Superior temporal gyrus (tissue), 1 donor: ENCODE measurements around the gene ALK.
A peak's percentile ranks its signal among the peaks of the same experiment; 100 is the strongest.

ENCODE experiments used
- DNase-seq: peaks from one replicate; pipeline ENCODE4 v3.0.0-alpha.2; 2016; ENCODE audit errors: extremely low spot score

Gene ALK

DNA sequence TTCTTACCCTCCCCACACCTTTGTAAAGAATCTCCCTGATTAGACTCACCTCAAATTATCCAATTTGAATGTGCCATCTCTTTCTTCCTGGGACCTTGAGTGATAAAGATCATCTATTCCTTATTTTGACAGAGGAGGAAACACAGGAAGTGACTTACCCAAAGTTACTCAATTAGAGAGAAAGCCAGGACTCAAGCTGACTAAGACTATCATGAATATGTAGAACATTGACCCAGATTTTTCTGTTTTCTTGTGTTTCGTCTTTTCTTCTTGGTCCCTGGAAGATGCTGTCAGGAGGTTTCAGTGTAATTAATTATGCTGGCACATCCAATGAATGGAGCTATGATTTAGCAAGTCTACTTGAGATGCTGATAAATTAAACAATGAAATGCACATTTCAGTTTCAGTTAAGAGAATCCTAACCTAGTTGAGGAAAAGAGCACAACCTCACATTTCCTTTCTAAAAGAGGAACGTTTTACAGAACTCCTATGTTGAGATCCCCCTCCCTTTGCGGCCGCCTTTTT is 425.8 kb downstream of the ALK start:
- peak; percentile 35 for DNase-seq

GRCh38 chr2:29495068-29495467 is 426.3 kb downstream of the ALK start:
- no peak for DNase-seq

GRCh38 chr2:29492701-29493100 is 428.7 kb downstream of the ALK start:
- DNase-seq = peak; percentile 10

DNA sequence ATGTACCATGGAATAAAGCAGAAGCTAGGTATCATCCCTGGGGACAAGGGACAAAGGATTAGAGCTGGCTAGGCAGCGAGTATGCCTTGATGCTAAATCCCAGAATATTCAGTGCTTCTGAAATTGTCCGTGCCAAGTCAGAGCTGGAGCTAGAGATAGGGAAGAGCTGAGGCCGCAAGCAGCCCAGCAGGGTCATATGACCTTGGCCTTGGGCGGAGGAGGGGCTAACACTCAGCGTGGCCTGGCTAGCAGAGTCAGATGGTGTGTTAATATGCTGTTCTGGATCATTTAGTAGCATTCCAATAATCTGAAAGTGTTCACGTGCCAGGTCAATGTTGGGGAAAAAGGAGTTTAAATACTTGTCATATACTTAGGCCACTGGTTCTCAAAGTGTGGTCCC is 431.3 kb downstream of the ALK start:
- DNase-seq = no peak

GRCh38 chr2:29489568-29489967 is 431.8 kb downstream of the ALK start:
- no peak for DNase-seq

- DNase-seq = no peak
These were observed 433.3 kb downstream of the ALK start for GRCh38 chr2:29487967-29488555.

GRCh38 chr2:29485631-29486030 is 435.8 kb downstream of the ALK start:
- no peak for DNase-seq

- no peak for DNase-seq
These were observed 436.3 kb downstream of the ALK start for GRCh38 chr2:29485117-29485516.

DNA sequence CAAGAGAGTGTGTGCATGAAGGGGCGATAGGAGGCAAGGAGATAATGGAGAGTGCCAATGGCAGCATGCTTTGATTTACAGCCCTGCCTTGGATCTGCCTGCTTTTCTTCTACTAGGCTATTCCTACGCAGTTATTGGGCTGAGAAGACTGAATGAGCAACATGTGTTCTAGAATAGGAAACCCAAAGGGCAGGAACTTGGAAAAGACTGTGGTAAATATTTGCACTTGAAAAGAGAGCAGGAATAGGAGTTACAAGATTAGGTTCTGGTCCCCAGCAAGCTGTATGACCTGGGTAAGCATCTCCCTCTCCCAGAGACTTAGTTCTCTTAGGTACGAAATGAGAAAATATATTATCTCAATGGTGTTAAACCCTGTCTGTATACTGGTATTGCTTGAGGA is 438.5 kb downstream of the ALK start:
- no peak for DNase-seq

DNA sequence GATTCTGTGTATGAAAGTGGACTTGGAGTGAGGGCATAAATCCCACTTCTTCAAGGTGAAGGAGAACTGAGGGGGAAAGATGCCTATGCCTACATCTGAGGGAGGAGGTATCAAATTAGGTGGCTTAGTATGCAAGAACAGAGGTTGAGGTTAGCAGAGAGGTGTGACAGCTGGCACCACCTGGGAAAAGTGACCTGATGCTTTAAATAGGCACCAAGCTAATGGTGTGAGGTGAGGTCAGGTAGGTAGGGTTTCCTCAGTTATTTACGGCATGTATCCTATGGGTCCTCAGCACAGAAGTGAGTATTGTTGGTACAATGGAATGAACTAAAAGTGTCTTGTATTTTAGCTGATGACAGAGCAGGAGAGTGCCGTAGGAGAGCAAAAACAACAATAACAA is 439.0 kb downstream of the ALK start:
- DNase-seq = no peak

DNA sequence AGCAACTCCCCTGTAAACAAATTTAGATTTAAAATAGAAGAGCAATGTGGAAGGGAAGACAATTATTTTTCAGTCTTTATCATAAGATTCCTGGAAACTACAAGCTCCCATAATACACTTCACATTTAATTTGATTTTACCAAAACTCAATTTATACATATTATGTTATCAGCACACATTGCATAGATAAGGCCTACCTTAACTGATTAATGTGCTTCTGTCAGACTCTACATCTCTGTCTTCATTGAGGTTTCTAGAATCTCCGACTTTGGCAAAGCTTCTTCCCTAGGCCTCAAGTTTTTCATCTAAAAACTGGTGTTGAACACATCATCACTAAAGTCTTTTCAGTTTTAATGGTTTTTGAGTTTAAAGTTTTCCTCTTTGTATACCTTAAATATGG is 440.1 kb downstream of the ALK start:
- DNase-seq = no peak

GRCh38 chr2:29480426-29480825 is 441.0 kb downstream of the ALK start:
- no peak for DNase-seq

DNA sequence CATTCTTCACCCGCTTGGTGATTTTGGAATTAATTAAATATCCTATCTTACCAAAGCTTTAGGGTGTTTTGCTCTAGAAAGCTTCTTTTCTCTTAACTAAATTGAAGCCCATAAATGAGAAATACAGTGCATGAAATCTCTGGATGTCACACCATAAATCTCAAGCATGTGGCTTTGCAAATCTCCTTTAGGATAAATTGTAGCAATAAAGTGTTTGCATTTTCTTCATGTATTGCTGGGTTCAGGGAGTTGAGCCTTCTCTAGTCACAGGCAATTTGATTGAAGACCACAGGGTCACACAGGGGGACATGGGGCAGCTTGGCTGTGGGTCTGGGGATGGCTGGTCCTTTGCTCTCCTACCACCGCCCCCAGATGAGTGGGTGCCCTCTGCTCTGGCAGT is 442.0 kb downstream of the ALK start:
- no peak for DNase-seq

DNA sequence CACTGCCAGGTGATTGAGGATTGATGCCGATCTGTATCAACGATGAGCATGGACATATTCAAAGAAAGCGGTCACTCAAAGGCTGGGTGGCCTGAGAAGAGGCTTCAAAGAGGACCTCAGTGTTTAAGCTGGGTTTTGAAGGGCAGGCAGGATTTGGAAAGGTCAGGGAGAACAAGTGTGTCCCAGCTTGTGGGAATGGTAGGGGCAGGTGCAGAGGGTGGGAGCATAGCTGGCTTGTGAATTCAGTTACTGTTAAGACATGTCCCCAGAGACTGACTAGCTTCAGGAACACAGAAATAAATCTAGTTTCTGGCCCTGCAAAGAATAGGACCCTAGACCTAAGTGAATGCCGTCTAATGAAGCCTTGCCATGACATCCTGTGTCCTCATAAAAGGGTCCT is 442.7 kb downstream of the ALK start:
- no peak for DNase-seq

DNA sequence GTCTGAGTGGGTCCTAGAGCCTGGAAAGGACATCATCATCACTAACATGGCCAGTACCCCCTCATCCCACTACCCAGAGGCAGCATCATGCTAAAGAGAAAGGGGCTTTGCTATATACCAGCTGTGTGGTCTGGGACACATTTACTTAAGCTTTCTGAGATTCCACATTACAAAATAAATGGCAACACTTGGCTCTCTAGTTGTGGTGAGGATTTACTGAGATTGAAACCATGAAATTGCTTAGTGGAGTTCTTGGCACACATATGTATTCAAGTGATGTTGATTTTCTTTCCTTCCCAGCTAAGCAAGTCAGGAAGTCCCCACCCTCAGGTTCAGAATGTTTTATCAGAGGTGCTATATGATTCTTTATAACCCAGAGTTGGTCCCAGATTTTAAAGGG is 444.2 kb downstream of the ALK start:
- DNase-seq = no peak

GRCh38 chr2:29475499-29475898 is 445.9 kb downstream of the ALK start:
- no peak for DNase-seq

DNA sequence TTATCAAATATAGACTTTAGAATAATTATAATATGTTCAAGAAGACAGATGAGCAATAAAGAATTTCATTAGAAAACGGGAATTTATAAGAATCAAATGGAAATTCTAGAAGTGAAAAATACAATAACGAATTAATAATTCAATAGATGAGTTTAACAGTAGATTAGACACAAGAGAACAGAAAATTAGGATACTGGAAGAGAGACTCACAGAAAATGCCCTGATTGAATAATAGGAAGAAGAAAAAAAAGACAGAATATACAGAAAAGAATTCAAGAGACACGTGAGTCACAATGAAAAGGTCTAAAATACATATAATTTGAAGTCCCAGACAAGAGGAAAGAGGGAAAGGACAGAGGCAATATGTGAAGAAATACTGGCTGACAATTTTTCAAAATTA is 451.4 kb downstream of the ALK start:
- DNase-seq = no peak

GRCh38 chr2:29469516-29469915 is 451.9 kb downstream of the ALK start:
- DNase-seq = no peak

DNA sequence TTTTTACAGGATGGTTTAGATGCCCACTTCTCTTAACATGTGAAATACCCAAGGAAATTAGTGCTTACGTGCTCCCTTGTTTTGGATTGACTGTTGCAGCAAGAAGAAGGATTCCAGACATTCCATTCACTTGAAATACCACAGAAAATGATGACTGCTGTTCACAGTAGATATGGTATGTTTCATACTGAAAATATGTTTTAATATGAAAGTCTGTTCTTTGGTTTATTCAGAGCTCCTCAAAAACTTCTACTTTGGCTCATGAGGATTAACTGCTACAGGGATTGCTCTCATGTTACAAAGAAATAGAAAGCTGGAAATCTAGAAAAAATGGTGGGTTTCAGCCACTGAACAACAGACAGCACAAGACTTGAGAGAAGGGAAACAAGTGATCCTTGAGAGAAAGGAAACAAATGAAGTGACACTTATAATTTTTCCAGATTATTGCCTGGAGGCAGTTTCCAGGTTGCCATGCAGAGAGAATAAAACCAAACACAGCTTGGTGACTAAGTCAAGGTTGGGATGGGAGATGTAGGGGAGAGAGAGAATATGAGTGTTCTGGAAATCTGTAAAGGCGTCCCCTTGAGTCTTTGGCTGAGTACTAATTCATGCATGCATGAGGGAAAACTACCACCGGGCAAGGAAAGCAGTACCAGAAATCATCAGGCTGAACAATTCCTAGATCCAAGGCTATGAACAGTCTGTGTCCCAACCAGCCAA is 458.0 kb downstream of the ALK start:
- no peak for DNase-seq

GRCh38 chr2:29462293-29462692 is 459.1 kb downstream of the ALK start:
- DNase-seq = no peak

GRCh38 chr2:29460190-29460589 is 461.2 kb downstream of the ALK start:
- DNase-seq = no peak

GRCh38 chr2:29459445-29460179 is 461.8 kb downstream of the ALK start:
- no peak for DNase-seq

GRCh38 chr2:29456429-29456828 is 465.0 kb downstream of the ALK start:
- no peak for DNase-seq
